HepG2 (cell line): ENCODE data around the gene RNASE8.

Source experiments
- SMARCE1 ChIP-seq: fragments of 450-650 bp; IDR thresholded peaks from 2 replicates; pipeline ENCODE4 v1.6.1; 2017; ENCODE audit warnings: borderline replicate concordance
- TF ChIP-seq, protein P1 (sequence below): IDR thresholded peaks from 2 replicates; pipeline ENCODE4 v1.6.1; 2018; ENCODE audit warnings: missing genetic modification reagents

DNA sequence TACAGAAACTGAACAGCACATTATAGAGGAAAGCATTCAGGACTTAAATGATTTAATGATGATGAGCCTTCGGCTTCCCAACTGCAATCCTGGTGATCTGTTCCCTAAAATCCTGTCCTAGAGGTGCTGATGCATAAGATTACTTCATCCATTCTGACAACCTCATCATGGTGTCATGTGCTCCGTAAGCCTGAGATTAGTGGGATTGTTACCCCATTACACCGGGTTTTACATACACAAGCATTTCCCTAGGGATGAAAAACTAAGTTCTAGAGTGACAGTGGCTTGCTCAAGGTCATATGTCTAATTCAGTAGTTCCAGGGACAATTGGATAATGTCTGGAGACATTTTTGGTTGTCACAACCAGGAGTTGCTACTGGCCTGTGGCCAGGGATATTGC, 20.5 kb upstream of the RNASE8 start:
- TF ChIP-seq, protein P1, sequence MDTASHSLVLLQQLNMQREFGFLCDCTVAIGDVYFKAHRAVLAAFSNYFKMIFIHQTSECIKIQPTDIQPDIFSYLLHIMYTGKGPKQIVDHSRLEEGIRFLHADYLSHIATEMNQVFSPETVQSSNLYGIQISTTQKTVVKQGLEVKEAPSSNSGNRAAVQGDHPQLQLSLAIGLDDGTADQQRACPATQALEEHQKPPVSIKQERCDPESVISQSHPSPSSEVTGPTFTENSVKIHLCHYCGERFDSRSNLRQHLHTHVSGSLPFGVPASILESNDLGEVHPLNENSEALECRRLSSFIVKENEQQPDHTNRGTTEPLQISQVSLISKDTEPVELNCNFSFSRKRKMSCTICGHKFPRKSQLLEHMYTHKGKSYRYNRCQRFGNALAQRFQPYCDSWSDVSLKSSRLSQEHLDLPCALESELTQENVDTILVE (CRISPR knock-in tag) = no peak
- no peak for TF ChIP-seq SMARCE1
